ENCODE measurements around the gene TEX55. TPM values are rescaled to one million over a fixed set of nuclear protein-coding genes. Genes with fewer than 3 reads are reported as not detected.

Gene TEX55
- total RNA-seq, 3 donors from 2014 or later (not counting 1 experiment from before 2014, with no cell fraction given): not detected

DNA sequence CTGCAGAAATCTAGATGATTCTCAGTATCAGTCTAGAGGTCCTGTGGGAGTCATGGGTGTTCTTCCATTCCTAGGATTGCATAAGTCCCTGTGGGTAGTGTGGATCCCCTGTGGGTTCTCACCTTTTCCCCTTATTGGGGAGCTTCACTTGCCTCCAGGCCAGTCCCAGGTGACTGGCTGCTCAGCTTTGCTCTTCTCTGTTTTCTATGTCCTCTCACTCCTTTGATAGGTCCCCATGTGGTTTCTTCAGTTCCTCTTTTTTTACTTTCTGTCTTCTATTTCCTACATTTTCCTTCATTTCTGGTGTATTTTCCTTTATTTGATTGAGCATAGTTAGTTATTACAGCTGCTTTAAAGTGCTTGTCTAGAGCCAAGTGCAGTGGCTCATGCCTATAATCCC, 10.9 kb downstream of the TEX55 start:
- Histone ChIP-seq H3K4me1 (ENCODE audit: control insufficient read depth, insufficient read depth, low read length) (no peaks in the 10 kb centered on the region), H3K9me3 (ENCODE audit: control insufficient read depth, insufficient read depth, low read length) (peaks cover 8% of the 10 kb centered on the region), H3K4me3 (ENCODE audit: low read length) (no peak overlapping the region), H3K27me3 (ENCODE audit: control insufficient read depth, insufficient read depth, low read length) (no peaks in the 10 kb centered on the region), H3K36me3 (ENCODE audit: control insufficient read depth, insufficient read depth, low read length) (no peaks in the 10 kb centered on the region), H3K27ac (ENCODE audit: low read length) (no peak overlapping the region)
- H3K4me1 Mint-ChIP-seq: no peaks in the 10 kb centered on the region
- peaks cover 9 to 12% of the 10 kb centered on the region in 2 donors for H3K9me3 Mint-ChIP-seq
- H3K4me3 Mint-ChIP-seq: no peak overlapping the region
- no peak for DNase-seq
- no peak for ATAC-seq
- peaks cover 18% of the 10 kb centered on the region for H3K36me3 Mint-ChIP-seq
- intact Hi-C loops (cut with micrococcal nuclease): no loop called here
- no peak for TF ChIP-seq CTCF (IDR thresholded peaks at IDR 0.05)
- peaks cover 8 to 43% of the 10 kb centered on the region in 2 donors for H3K27me3 Mint-ChIP-seq (ENCODE audit: low read depth in 2 of 2)
- no peak overlapping the region for H3K27ac Mint-ChIP-seq

GRCh38 chr3:119157971-119158370, 12.0 kb downstream of the TEX55 start:
- Mint-ChIP-seq H3K36me3 (peaks cover 18% of the 10 kb centered on the region), H3K27ac (no peak overlapping the region), H3K4me3 (no peak overlapping the region), H3K9me3 (peaks cover 9 to 12% of the 10 kb centered on the region in 2 donors), H3K4me1 (no peaks in the 10 kb centered on the region), H3K27me3 (ENCODE audit: low read depth in 2 of 2) (peaks cover 8 to 47% of the 10 kb centered on the region in 2 donors)
- TF ChIP-seq CTCF (IDR thresholded peaks at IDR 0.05): no peak
- Histone ChIP-seq H3K27ac (ENCODE audit: low read length) (no peak overlapping the region), H3K9me3 (ENCODE audit: control insufficient read depth, insufficient read depth, low read length) (peaks cover 8% of the 10 kb centered on the region), H3K4me3 (ENCODE audit: low read length) (no peak overlapping the region), H3K4me1 (ENCODE audit: control insufficient read depth, insufficient read depth, low read length) (no peaks in the 10 kb centered on the region), H3K27me3 (ENCODE audit: control insufficient read depth, insufficient read depth, low read length) (no peaks in the 10 kb centered on the region), H3K36me3 (ENCODE audit: control insufficient read depth, insufficient read depth, low read length) (no peaks in the 10 kb centered on the region)
- intact Hi-C loops (cut with micrococcal nuclease): no loop called here
- no peak for DNase-seq
- WGBS (ENCODE audit: insufficient coverage): 84% methylated on average over 2 of the region's 2 CpGs
- no peak for ATAC-seq

DNA sequence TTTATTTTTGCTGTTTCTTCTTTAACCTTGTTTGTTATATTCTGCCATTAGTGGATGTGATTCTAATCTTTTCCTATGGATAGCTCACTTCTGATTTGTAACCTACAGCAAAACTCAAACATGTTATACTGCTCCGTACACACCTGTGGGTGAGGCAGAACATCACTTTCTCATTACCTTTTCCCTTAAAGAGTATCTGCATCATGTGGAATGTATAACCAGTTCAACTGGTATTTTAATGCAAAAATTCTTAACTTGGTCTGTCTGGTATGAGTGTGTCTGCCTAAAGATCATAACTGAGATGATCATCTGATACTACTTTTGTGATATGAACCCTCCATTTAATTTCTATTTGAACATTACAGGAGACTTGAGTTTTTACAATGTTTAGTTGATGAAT, 14.4 kb downstream of the TEX55 start:
- Histone ChIP-seq H3K4me3 (ENCODE audit: low read length) (no peak overlapping the region), H3K9me3 (ENCODE audit: control insufficient read depth, insufficient read depth, low read length) (peaks cover 8% of the 10 kb centered on the region), H3K36me3 (ENCODE audit: control insufficient read depth, insufficient read depth, low read length) (no peaks in the 10 kb centered on the region), H3K27ac (ENCODE audit: low read length) (no peak overlapping the region), H3K4me1 (ENCODE audit: control insufficient read depth, insufficient read depth, low read length) (no peaks in the 10 kb centered on the region), H3K27me3 (ENCODE audit: control insufficient read depth, insufficient read depth, low read length) (peaks cover 2% of the 10 kb centered on the region)
- no CpG with 5 or more reads among the region's 1 CpG for WGBS (ENCODE audit: insufficient coverage)
- Mint-ChIP-seq H3K36me3 (peaks cover 7% of the 10 kb centered on the region), H3K9me3 (peaks cover 2 to 3% of the 10 kb centered on the region in 2 donors), H3K27ac (no peak overlapping the region), H3K27me3 (ENCODE audit: low read depth in 2 of 2) (peaks cover 1 to 40% of the 10 kb centered on the region in 2 donors), H3K4me3 (no peak overlapping the region), H3K4me1 (no peaks in the 10 kb centered on the region)
- no peak for DNase-seq
- no peak for TF ChIP-seq CTCF (IDR thresholded peaks at IDR 0.05)
- no peak for ATAC-seq
- intact Hi-C loops (cut with micrococcal nuclease): no loop called here

DNA sequence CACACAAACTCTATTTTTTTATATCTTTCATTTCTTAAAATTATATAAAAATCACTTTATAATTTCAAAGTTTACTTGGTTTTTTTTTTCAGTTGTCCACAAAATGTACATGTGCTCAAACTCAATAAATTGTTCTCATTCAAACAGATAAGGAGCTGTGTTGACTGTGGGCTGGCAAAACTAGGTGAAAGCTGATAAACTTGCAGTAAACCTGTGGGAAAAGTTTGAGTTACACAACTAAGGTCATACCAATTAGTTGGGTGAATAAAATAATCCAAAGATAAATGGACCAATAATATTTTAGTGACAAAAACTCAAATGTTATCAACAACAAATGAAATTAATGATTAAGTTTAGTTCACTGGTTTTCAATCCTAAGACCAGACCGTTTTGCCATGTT, 14.8 kb downstream of the TEX55 start:
- peaks cover 7% of the 10 kb centered on the region for H3K36me3 Mint-ChIP-seq
- intact Hi-C loops (cut with micrococcal nuclease): no loop called here
- H3K27me3 Mint-ChIP-seq (ENCODE audit: low read depth in 2 of 2): peaks cover 0 to 37% of the 10 kb centered on the region in 2 donors
- WGBS (ENCODE audit: insufficient coverage): 71% methylated on average over 1 of the region's 1 CpG
- H3K4me1 ChIP-seq (ENCODE audit: control insufficient read depth, insufficient read depth, low read length): no peaks in the 10 kb centered on the region
- H3K27me3 ChIP-seq (ENCODE audit: control insufficient read depth, insufficient read depth, low read length): peaks cover 2% of the 10 kb centered on the region
- no peak overlapping the region for H3K4me3 ChIP-seq (ENCODE audit: low read length)
- TF ChIP-seq CTCF (IDR thresholded peaks at IDR 0.05): no peak
- peaks cover 8% of the 10 kb centered on the region for H3K9me3 ChIP-seq (ENCODE audit: control insufficient read depth, insufficient read depth, low read length)
- no peaks in the 10 kb centered on the region for H3K36me3 ChIP-seq (ENCODE audit: control insufficient read depth, insufficient read depth, low read length)
- H3K9me3 Mint-ChIP-seq: peaks cover 2 to 3% of the 10 kb centered on the region in 2 donors
- no peak overlapping the region for H3K27ac Mint-ChIP-seq
- ATAC-seq: no peak
- H3K27ac ChIP-seq (ENCODE audit: low read length): no peak overlapping the region
- H3K4me1 Mint-ChIP-seq: no peaks in the 10 kb centered on the region
- DNase-seq: no peak
- H3K4me3 Mint-ChIP-seq: no peak overlapping the region

Measured in natural killer cell (primary cell).